ENCODE data around the gene CBL. TPM values are rescaled to one million over a fixed set of nuclear protein-coding genes. Genes with fewer than 3 reads are reported as not detected.
"Not testable (repeated sequence)": the region's sequence is repeated elsewhere in the genome, so short reads cannot be mapped to it uniquely, and the experiment has no call there.

The CBL gene
- total and polyA plus RNA-seq, 12 donors = 2.7 to 15.6 (median 8.2) TPM

DNA sequence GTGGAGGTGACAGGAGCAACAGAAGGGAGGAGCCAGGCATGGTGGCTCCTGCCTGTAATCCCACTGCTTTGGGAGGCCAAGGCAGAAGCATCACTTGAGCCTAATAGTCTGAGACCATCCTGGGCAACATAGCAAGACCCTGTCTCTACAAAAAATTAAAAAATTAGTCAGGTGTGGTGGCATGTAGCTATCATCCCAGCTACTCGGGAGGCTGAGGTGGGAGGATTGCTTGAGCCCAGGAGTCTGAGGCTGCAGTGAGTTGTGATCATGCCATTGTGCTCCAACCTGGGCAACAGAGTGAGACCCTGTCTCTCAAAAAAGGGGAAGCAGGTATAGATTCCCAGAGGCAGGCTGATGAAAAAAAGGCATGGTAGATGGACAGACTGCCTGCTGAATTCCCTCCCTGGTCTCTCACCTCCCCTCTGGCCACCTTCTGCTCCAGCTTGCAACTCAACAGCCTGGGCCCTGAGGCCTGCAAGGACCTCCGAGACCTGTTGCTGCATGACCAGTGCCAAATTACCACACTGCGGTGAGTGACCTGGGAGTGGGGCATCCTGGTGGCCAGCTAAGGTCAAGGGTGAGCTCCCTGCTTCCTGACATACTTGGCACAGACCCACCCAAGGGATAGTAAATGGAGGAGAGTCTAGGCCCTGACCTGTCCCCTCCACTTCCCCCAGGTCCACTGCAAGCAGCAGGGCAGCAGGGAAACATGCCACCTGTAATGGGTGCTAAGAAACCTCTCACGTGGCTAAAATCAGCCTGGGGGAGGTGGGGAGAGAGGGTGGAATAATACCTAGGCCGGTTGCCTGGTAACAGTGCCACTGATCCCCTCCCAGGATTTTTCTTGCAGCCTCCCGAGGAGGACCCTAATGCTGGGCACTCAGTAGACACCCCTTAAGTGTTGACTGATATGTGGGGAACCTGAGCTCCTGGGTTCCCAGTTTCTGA, 25.1 kb upstream of the CBL start:
- ATAC-seq (no peak), DNase-seq (no peak)
- no peaks in the 10 kb centered on the region for H3K27me3 ChIP-seq
- 80 to 81% methylated on average over 6 of the region's 6 CpGs for WGBS, 2 donors
- TF ChIP-seq, protein P1, sequence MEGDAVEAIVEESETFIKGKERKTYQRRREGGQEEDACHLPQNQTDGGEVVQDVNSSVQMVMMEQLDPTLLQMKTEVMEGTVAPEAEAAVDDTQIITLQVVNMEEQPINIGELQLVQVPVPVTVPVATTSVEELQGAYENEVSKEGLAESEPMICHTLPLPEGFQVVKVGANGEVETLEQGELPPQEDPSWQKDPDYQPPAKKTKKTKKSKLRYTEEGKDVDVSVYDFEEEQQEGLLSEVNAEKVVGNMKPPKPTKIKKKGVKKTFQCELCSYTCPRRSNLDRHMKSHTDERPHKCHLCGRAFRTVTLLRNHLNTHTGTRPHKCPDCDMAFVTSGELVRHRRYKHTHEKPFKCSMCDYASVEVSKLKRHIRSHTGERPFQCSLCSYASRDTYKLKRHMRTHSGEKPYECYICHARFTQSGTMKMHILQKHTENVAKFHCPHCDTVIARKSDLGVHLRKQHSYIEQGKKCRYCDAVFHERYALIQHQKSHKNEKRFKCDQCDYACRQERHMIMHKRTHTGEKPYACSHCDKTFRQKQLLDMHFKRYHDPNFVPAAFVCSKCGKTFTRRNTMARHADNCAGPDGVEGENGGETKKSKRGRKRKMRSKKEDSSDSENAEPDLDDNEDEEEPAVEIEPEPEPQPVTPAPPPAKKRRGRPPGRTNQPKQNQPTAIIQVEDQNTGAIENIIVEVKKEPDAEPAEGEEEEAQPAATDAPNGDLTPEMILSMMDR (IDR thresholded peaks at IDR 0.05) = no peak
- H3K4me1 ChIP-seq = peaks cover 0 to 19% (median 0%) of the 10 kb centered on the region in 9 donors
- H3K27ac ChIP-seq = no peak overlapping the region
- H3K36me3 ChIP-seq = peaks cover 0 to 71% (median 17%) of the 10 kb centered on the region in 9 donors
- no peak overlapping the region for H3K4me3 ChIP-seq
- H3K9me3 ChIP-seq = no peaks in the 10 kb centered on the region
- intact Hi-C loops (cut with DNase I) = no loop called here

DNA sequence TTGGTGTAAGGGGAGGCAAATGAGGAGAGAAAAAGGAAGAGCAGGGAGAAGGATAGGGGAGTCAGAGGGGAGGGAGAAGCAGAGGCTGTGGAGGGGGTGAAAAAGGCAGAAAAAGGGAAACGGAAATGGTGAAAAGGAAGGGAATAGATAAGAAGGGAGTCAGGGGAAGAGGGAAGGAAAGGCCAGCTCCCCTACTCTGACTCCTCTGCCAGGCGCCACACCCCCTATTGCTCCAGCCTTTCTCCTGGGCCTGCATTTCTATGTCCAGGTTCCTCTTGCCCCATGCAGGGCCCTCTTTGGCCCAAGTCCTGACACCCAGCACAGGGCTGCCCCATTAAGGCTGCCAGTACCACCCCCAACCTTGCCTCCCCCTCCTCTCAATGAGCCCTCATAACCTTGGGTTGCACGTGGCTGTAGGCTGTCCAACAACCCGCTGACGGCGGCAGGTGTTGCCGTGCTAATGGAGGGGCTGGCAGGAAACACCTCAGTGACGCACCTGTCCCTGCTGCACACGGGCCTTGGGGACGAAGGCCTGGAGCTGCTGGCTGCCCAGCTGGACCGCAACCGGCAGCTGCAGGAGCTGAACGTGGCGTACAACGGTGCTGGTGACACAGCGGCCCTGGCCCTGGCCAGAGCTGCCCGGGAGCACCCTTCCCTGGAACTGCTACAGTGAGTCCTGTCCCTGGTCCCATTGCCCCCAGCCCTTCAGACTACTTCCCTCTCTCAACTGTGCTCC, 24.3 kb upstream of the CBL start:
- no peak overlapping the region for H3K4me3 ChIP-seq
- 84 to 85% methylated on average over 17 of the region's 17 CpGs for WGBS, 2 donors
- H3K27ac ChIP-seq = no peak overlapping the region
- TF ChIP-seq, protein P1 (IDR thresholded peaks at IDR 0.05) = no peak
- H3K4me1 ChIP-seq = peaks cover 0 to 19% (median 0%) of the 10 kb centered on the region in 9 donors
- no peaks in the 10 kb centered on the region for H3K9me3 ChIP-seq
- H3K27me3 ChIP-seq = peaks cover 0 to 4% (median 0%) of the 10 kb centered on the region in 7 donors
- peak in 1 of 8 donors; percentile 27 for ATAC-seq
- H3K36me3 ChIP-seq = peaks cover 0 to 62% (median 17%) of the 10 kb centered on the region in 9 donors
- DNase-seq = no peak
- intact Hi-C loops (cut with DNase I) = no loop called here

DNA sequence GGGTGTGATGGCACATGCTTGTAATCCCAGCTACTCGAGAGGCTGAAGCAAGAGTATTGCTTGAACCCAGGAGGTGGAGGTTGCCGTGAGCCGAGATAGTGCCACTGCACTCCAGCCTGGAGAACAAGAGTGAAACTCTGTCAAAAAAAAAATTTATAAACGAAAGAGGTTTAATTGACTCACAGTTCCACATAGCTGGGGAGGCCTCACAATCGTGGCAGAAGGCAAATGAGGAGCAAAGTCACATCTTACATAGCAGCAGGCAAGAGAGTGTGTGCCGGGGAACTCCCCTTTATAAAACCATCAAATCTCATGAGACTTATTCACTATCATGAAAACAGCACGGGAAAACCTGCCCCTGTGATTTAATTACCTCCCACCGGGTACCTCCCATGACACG, 21.7 kb upstream of the CBL start:
- Histone ChIP-seq H3K27me3 (peaks cover 0 to 12% (median 4%) of the 10 kb centered on the region in 7 donors), H3K36me3 (peaks cover 0 to 46% (median 11%) of the 10 kb centered on the region in 9 donors)
- DNase-seq; H3K4me1 ChIP-seq; H3K27ac ChIP-seq; intact Hi-C loops (cut with DNase I); H3K4me3 ChIP-seq; H3K9me3 ChIP-seq; ATAC-seq: not testable (repeated sequence)
- WGBS, 2 donors = 78 to 82% methylated on average over 9 of the region's 9 CpGs

DNA sequence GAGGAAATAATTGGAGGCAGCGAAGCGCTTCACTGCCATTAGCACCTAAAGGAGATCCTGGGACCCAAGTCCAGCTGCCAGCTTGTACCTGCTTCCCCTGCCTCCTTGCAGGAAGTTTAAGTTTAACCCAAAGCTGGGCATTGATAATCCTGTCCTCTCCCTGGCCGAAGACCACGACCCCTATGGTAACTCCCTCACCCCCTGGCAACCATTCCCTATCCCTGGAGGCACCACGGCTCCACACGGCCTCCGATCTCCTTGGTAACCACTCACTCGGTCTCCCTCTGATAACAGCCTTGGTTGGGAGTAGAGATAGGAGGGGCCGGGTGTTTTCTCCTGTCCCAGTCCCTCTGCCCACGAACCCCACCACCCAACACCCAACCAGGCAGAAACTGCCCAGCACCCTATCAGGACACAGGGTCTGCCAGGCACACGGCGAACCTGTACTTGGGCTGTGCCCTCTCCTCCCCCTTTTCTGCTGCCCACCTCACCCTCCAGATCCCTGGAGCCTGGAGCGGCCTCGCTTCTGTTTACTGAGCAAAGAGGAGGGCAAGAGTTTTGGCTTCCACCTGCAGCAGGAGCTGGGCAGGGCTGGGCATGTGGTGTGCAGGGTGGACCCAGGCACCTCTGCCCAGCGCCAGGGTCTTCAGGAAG, 20.0 kb upstream of the CBL start:
- 47 to 49% methylated on average over 15 of the region's 15 CpGs for WGBS, 2 donors
- Histone ChIP-seq H3K27ac (no peak overlapping the region), H3K9me3 (no peaks in the 10 kb centered on the region), H3K36me3 (peaks cover 0 to 30% (median 0%) of the 10 kb centered on the region in 9 donors), H3K4me3 (no peak overlapping the region), H3K27me3 (peaks cover 0 to 12% (median 4%) of the 10 kb centered on the region in 7 donors), H3K4me1 (peaks cover 0 to 6% (median 0%) of the 10 kb centered on the region in 9 donors)
- DNase-seq (no peak), ATAC-seq (peak in 1 of 8 donors; percentile 3)
- intact Hi-C loops (cut with DNase I) = no loop called here
- TF ChIP-seq, protein P1 (IDR thresholded peaks at IDR 0.05) = no peak
